NCI-H1048 (cell line): ENCODE measurements around the gene AGAP9.
"Not testable (repeated sequence)": the region's sequence is repeated elsewhere in the genome, so short reads cannot be mapped to it uniquely, and the experiment has no call there.

Experiments
- DNase-seq: peaks from one replicate; lab custom pipeline; 2025; lab: John Stamatoyannopoulos, UW

AGAP9 gene

DNA sequence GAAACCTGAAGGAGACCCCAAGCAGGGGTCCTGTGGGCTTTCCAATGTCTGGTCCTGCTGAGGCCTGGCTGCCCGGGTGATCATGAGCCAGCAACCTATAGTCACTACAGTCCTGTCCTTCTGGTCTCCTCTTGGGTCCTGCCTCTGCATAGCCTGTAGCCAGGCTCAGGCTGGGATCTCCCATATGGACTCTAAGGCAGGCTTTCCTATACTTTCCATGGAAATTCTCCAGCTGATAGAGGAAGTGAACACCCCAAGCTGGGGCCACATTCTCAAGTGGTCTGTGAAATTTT lies 66.0 kb downstream of the AGAP9 start:
- no peak for DNase-seq

- DNase-seq: no peak
Observed at GRCh38 chr10:47456794-47457527, 66.5 kb downstream of the AGAP9 start.

DNA sequence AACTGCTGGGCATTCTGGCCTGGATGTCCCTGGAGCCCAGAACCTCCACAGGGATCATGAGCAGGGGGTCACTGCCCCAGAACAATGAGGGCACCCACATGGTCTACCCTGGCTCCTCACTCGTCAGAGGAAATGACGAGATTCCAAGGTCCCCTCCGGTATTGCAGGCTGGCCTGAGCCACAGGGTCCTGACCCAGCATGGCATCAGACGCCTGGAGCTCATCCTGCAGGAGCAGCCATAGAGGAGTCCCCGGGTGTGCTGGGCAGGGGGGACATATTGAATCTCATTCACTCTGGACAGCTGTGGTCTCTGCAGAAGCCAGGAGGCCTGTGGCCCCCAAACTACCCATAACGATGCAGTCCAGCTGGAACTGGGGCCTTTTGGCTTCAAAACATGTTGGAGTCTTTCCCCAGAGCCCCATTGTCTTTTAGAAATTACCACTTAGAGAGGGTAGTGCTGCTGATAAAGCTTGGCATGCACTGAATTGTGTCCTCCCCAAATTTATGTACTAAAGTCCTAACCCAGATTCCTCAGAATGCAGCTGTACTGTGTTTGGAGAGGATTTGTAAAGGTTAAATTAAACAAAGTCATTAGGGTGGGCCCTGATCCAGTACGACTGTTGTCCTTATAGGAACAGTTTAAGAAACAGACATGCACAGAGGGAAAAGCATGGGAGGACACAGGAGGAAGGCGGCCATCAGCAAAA lies 67.2 kb downstream of the AGAP9 start:
- no peak for DNase-seq

DNA sequence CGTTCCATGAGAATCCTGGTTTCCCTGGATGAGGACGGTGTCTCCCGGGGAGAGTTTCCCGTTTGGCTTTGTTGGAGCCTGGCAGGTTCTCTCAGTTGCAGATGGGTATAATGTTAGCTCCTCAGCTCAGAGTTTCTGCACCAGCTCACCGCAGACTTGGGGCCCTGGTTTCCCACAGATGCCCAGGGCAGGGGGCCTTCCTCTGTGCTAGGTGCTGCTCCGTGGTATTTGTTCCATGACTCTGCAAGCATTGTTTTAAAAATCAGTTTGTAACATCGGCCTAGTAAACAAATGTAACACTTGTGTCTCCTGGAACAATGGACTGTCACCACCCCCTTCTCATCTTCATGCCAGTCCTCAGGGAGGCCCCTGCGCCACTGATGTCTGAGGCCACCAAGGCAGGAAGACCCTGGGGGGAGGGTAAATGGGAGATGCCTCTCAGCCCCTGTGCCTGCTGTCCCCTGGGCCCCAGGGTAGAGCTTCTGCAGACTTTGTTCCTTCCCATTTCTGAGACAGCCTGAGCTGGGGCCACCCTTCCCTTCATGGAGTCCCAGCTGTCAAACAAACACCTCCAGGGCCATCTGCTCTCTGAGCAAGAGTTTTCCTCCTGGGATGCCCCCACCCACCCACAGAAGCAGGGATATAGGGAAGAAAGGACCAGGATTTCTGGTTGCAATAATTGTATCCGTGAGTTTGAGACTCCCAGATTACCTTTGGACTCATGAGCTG lies 67.9 kb downstream of the AGAP9 start:
- not testable (repeated sequence) for DNase-seq

DNA sequence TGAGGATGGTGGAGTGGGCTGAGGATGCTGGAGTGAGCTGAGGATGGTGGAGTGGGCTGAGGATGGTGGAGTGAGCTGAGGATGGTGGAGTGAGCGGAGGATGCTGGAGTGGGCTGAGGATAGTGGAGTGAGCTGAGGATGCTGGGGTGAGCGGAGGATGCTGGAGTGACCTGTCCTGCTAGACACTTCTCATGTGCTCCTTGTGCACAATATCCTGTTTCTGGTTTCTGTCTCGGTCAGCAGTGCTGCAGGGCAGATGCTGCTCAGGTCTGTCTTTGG lies 68.7 kb downstream of the AGAP9 start:
- DNase-seq: no peak

DNA sequence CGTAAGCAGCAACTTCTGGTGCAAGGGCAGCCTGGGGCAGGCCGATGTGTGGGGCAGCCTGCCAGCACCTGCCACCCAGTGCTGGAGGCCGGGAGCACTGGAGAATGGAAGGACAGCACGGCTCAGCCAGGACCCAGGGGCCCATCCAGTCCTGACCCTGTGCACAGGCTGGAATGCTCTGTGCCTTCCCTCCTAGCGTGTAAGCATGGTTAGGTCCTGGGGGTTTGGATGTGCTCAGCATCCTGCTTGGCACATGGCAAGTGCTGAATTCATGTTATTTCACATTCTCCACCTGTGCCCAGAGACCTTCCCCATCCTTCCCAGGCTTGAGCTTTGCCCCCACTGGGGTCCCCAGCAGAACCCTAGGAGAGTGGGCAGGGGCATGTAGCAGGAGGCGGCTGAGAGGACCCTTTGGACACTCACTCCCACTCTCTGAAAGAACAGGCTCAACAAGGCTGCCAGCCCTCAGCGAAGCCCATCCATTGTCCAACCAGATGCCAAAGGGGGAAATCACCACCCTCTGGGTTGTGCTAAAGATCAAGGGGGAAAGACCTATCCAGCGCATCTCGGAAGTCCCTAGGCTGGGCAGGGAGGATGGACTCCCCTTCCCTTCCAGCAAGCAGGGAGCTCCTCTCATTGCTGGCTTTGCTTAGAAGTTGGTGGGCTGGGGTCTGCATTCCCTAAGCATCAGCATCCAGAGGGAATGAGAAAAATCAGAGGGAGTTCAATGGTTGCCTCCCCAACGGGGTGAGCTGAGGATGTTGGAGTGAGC lies 69.2 kb downstream of the AGAP9 start:
- no peak for DNase-seq

- DNase-seq: no peak
Observed at GRCh38 chr10:47453141-47454007, 70.1 kb downstream of the AGAP9 start.

DNA sequence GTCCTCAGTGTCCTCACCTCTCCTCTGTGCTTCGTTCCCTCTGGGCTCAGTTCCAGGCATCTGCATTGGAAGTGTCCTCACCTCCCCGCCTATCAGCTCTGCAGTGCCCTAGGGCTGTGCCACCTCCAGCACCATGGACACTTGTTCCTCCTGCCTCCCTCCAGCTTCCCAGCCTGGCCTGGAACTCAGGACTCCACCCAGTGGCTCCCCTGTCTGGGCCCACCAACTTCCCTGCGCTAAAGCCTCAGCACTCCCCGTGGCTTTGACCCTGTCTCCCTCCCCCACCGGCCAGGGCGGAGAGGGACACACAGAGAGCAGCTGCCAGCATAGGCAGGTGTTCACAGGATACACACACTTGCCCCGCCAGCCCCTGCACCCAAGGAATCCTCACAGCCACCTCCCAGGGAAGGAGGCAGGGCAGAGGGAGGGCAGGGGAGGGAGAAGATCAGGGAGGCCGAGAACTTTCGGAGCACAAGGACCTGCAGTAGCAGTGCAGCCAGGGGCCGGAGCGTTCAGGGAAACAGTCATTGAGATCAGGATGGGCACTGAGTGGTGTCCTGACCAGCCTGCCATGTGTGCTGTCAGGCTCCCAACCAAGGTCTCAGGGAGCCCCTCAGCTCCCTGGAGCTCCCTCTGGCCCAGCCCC lies 70.8 kb downstream of the AGAP9 start:
- DNase-seq: no peak

GRCh38 chr10:47451998-47452494 lies 71.4 kb downstream of the AGAP9 start:
- DNase-seq: no peak
